ENCODE measurements around the gene APPBP2. TPM values are rescaled to one million over a fixed set of nuclear protein-coding genes. Genes with fewer than 3 reads are reported as not detected.
"Not testable (repeated sequence)": the region's sequence is repeated elsewhere in the genome, so short reads cannot be mapped to it uniquely, and the experiment has no call there.

APPBP2 gene
- total RNA-seq, 1 donor = 69.1 TPM

DNA sequence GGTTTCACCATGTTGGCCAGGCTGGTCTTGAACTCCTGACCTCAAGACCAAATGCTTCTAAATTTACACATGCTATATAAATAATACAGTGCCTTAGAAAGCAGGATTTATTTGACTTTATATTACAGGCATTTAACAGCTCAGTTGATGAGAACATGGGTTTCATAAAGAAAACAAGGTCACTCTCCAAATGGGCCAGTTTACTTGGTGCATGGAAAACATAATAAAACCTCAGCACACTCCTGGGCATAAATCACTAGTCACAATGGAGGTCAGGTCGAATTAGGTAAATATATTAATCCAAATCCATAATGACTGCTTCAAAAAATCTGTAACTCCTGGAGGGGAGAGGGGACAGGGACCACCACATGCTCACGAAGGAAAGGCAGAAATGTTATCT, 24.5 kb downstream of the APPBP2 start:
- no peak for TF ChIP-seq CTCF (IDR thresholded peaks at IDR 0.05; ENCODE audit: insufficient read depth, low read depth, low read length)
- peak; percentile 34 for DNase-seq (ENCODE audit: low read depth)
- no peak overlapping the region for H3K4me3 ChIP-seq (ENCODE audit: low read depth, low read length)

- no peak overlapping the region for H3K4me3 ChIP-seq (ENCODE audit: low read depth, low read length)
- no peak for TF ChIP-seq CTCF (IDR thresholded peaks at IDR 0.05; ENCODE audit: insufficient read depth, low read depth, low read length)
- no peak for DNase-seq (ENCODE audit: low read depth)
Observed at GRCh38 chr17:60496041-60496440, 30.0 kb downstream of the APPBP2 start.

DNA sequence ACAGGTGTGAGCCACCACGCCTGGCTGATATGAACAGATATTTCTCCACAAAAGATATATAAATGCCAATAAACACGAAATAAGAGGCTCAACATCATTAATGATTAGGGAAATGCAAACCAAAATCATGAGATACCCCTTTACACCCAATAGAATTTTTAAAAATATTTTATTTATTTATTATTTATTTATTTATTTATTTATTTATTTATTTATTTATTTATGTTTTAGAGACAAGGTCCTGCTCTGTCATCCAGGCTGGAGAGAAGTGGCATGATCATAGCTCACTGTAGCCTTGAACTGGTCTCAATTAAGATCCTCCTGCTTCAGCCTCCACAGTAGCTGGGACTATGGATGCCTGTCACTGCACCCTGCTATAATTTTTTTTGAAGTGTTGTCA, 30.8 kb downstream of the APPBP2 start:
- TF ChIP-seq CTCF (IDR thresholded peaks at IDR 0.05; ENCODE audit: insufficient read depth, low read depth, low read length) = no peak
- no peak for DNase-seq (ENCODE audit: low read depth)
- H3K4me3 ChIP-seq (ENCODE audit: low read depth, low read length) = no peak overlapping the region

GRCh38 chr17:60493847-60494321, 32.2 kb downstream of the APPBP2 start:
- no peak for TF ChIP-seq CTCF (IDR thresholded peaks at IDR 0.05; ENCODE audit: insufficient read depth, low read depth, low read length)
- DNase-seq (ENCODE audit: low read depth) = peak; percentile 36
- no peak overlapping the region for H3K4me3 ChIP-seq (ENCODE audit: low read depth, low read length)

DNA sequence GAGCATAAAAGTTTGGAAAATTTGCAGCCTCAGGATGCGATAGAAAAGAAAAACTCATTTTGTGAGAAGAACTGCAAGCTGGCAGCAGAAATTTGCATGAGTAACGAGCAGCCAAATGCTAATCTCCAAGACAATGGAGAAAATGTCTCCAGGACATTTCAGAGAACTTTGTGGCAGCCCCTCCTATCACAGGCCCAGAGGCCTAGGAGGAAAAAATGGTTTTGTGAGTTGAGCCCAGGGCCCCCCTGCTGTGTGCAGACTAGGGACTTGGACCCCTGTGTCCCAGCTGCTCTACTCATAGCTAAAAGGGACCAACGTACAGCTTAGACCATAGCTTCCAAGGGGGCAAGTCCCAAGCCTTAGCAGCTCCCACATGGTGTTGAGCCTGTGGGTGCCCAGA, 34.3 kb downstream of the APPBP2 start:
- no peak for TF ChIP-seq CTCF (IDR thresholded peaks at IDR 0.05; ENCODE audit: insufficient read depth, low read depth, low read length)
- DNase-seq (ENCODE audit: low read depth) = no peak
- no peak overlapping the region for H3K4me3 ChIP-seq (ENCODE audit: low read depth, low read length)

GRCh38 chr17:60490594-60490993, 35.4 kb downstream of the APPBP2 start:
- DNase-seq (ENCODE audit: low read depth); H3K4me3 ChIP-seq (ENCODE audit: low read depth, low read length): not testable (repeated sequence)

DNA sequence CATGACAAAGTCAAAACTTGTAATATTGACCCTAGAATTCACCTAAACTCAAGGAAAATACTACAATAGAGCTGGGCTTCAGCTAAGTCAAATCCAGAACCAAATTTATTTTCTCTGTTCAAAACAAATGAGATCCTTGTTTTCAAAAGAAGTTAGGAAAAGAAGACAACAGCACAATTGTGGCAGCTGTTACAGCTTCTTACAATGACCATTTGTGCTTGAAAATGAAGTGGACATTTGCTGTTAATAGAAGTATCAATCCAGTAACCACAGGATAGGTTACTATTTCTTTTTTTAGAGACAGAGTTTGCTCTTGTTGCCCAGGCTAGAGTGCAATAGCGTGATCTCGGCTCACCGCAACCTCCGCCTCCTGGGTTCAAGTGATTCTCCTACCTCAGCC, 44.4 kb downstream of the APPBP2 start:
- no peak for DNase-seq (ENCODE audit: low read depth)
- H3K4me3 ChIP-seq (ENCODE audit: low read depth, low read length) = no peak overlapping the region
- TF ChIP-seq CTCF (IDR thresholded peaks at IDR 0.05; ENCODE audit: insufficient read depth, low read depth, low read length) = no peak
